ENCODE measurements around the gene SP140. TPM values are rescaled to one million over a fixed set of nuclear protein-coding genes. Genes with fewer than 3 reads are reported as not detected.
"Not testable (repeated sequence)": the region's sequence is repeated elsewhere in the genome, so short reads cannot be mapped to it uniquely, and the experiment has no call there.

Gene SP140
- polyA plus RNA-seq, 4 donors = 0.40 to 1.3 (median 0.75) TPM

- DNase-seq (ENCODE audit: low read depth in 4 of 4, low spot score in 3 of 4) = not testable (repeated sequence)
These were observed 2.7 kb upstream of the SP140 start for GRCh38 chr2:230222829-230223228.

GRCh38 chr2:230224458-230224857 is 1.1 kb upstream of the SP140 start:
- DNase-seq (ENCODE audit: low read depth in 4 of 4, low spot score in 3 of 4) = no peak

DNA sequence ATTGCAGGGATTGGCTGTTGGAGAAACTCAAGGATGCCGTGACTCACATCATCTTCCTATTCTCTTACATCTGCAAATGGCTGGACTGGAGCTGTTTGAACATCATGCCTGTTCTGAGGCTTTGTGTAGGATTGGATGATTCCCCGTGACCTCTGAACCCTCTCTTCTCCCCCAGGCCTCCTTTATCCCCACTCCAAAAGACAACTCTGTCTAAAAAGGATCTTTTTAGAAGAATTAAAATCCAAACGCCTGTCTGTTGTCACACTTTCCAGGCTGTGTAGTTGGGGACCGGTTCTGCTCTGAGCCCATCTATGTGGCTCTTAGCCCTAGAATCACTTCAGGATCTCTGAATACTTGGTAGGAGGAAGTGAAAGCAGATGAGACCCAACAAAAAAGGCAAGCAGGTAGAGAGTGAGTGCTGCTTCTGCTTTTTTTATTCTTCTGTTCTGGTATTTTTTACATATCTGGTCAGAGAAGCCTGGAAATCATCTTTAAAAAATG is 565 bp downstream of the SP140 start:
- no peak for DNase-seq (ENCODE audit: low read depth in 4 of 4, low spot score in 3 of 4)

DNA sequence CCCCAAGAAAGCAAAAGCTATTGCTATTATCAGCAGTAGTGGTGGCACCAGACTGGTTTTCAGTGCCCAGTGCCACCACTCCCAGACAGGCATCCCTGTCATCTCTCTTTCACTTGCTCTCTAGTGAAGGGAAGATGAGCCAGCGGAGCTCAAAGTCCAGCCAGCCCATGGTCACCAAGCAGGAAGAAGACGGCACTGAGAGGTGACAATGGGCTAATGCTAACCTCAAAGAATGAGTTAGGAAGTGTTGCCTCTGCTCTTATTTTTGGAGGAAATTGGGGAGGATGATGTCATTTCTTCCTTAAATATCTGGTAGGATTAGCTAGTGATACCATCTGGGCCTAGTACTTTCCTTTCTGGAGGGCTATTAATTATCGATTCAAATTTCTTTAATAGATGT is 1.7 kb downstream of the SP140 start:
- DNase-seq (ENCODE audit: low read depth in 4 of 4, low spot score in 3 of 4) = no peak

- no peak for DNase-seq (ENCODE audit: low read depth in 4 of 4, low spot score in 3 of 4)
These were observed 4.6 kb downstream of the SP140 start for GRCh38 chr2:230230087-230230486.

DNA sequence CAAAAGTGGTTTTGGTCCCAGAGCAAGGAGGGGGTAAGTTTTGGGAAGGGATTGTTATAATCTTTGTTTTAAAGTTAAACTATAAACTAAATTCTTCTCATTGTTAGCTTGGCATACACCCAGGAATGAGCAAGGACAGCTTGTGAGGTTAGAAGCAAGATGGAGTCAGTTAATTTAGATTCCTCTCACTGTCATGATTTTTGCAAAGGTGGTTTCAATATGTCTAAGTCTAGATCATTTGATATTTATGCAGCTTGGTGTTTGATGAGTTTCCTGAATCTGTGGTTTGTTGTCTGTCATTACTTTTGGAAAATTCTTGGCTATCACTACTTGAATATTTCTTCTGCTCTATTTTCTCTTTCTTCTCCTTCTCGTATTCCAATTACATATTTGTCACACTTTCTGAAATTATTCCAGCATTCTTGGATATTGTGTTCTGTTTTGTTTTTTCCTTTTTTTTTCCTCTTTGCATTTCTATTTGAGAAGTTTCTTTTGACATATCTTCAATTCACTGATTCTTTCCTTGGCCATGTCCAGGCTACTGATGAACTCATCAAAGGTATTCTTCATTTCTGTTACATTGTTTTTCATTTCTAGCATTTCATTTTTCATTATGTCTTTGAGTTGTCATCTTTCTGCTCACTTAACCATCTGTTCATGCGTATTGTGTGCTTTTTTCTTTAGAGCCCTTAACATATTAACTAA is 5.1 kb downstream of the SP140 start:
- DNase-seq (ENCODE audit: low read depth in 4 of 4, low spot score in 3 of 4) = no peak

DNA sequence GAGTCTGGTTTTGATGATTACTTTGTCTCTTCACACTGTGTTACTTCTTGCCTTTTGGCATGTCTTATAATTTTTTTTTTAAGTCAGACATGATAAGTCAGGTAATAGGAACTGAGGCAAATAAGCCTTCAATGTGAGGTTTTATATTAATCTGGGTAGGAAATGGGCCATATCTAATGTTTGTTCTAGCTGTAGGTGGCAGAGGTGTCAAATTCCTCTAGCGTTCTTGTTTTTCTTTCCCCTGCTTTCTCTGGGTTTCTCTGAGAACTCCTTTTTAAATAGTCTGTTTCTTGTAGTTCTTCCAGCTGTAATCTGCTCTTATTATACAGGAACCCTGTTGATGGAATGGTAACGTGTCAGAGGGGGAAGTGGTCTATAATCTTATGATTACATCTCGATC is 5.7 kb downstream of the SP140 start:
- DNase-seq (ENCODE audit: low read depth in 4 of 4, low spot score in 3 of 4) = no peak

DNA sequence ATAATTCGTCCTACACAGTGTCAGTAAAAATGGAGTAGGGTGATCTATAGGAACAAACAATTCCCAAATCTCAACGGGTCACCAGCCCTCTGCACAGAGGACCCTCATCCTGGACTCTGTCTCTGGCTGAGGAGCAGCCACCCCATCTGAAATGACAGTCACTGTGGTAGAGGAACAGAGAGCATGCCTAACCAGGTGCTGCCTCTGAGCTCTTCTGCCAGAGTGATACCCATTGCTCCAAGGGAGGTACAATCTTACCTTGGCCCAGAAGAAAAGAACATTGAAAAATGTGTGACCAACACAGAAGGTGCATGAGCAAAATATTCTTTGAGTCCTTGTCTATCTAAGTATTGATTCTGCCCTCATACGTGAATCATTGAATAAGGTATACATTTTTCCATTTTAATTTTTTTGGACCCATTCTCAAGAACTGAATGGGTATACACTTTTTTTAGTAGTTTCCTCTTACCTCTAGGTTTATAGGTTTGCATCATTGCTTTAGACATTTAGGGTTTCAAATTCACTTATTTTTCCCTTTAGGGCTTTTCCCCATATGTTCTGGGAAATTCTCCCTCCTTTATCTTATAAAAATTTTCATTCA is 8.7 kb downstream of the SP140 start:
- no peak for DNase-seq (ENCODE audit: low read depth in 4 of 4, low spot score in 3 of 4)

- DNase-seq (ENCODE audit: low read depth in 4 of 4, low spot score in 3 of 4) = no peak
These were observed 9.3 kb downstream of the SP140 start for GRCh38 chr2:230234845-230235244.

DNA sequence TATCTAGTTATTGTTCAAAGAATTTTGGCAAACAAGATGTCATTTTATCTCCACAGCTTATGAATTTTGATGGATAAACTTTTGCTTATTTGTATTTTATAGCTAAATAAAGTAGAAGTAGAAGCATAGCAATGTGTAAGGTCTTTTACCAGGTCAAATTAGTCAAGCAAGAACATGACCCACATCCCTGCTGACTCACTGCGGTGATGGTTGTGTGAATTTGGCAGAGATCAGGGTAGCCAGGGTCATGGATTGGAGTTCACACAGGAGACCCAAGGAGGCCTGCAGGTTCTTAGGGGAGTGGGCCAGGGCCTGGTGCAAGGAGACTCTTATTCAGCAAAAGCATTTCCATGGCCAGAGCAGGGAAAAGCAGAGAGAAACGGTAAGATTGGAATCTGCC is 18.7 kb downstream of the SP140 start:
- DNase-seq (ENCODE audit: low read depth in 4 of 4, low spot score in 3 of 4) = no peak

GRCh38 chr2:230246206-230246605 is 20.7 kb downstream of the SP140 start:
- no peak for DNase-seq (ENCODE audit: low read depth in 4 of 4, low spot score in 3 of 4)

DNA sequence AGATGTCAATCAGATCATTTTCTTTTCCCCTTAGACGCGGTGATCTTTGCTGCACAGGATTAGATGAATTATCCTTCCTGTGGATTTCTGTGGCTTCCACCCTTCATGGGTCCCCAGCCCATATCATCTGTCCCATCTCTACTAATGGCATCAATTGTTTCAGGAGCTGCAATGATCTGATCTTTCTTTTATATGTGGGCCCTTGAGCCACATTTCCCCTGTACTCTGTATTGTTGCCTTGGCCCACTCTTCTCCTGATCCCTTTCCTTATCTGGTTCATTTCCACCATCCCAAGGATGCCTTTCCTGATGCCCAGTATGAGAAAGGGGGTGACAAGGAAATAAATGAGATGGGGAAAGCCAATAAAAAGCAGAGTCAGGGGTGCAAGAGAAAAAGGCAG is 24.7 kb downstream of the SP140 start:
- DNase-seq (ENCODE audit: low read depth in 4 of 4, low spot score in 3 of 4) = no peak

GRCh38 chr2:230254152-230254881 is 28.8 kb downstream of the SP140 start:
- DNase-seq (ENCODE audit: low read depth in 4 of 4, low spot score in 3 of 4) = no peak

- DNase-seq (ENCODE audit: low read depth in 4 of 4, low spot score in 3 of 4) = no peak
These were observed 31.3 kb downstream of the SP140 start for GRCh38 chr2:230256733-230257332.

DNA sequence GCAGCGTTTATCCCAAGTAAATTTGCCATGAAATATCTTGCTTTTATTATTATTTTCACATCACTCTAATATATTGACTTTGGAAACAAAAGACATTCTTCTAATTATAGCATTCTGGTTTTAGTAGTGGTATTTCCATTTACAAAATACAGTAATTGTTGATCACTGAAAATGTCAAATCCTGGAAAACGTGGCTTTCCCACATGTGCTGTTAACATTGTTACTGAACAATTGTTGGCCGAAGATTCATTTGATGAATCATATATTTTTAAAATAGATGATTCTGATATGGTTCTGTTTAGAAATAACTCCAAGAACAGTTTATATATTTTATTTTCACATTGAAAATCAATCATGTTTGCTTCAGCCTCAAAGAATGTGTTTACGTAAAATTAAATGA is 32.9 kb downstream of the SP140 start:
- no peak for DNase-seq (ENCODE audit: low read depth in 4 of 4, low spot score in 3 of 4)

DNA sequence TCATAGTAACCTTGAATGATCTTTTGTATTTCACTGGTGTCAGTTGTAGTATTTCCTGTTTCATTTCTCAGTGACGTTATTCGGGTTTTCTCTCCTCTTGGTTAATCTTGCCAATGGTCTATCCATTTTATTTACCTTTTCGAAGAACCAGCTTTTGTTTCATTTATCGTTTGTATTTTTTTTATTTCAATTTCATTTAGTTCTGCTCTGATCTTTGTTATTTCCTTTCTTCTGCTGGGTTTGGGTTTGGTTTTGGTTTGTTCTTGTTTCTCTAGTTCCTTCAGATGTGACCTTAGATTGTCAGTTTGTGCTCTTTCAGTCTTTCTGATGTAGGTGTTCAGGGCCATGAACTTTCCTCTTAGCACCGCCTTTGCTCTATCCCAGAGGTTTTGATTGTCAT is 36.7 kb downstream of the SP140 start:
- no peak for DNase-seq (ENCODE audit: low read depth in 4 of 4, low spot score in 3 of 4)

GRCh38 chr2:230264945-230265344 is 39.4 kb downstream of the SP140 start:
- not testable (repeated sequence) for DNase-seq (ENCODE audit: low read depth in 4 of 4, low spot score in 3 of 4)

DNA sequence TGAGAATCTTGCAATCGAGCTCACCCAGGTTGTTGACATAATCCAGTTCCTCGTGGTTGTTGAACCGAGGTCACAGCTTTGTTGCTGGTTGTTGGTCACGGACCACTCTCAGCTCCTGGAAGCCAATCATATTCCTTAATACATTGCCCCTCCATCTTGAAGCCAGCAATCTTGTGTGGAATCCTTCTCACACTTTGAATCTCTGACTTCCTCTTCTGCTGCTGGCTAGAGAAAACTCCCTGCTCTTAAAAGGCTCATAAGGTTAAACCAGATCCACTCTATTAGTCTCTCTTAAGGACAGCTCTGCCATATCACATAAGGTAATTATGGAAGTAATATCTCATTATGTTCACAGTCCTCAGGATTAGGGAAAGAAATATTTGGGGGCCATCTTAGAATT is 41.1 kb downstream of the SP140 start:
- no peak for DNase-seq (ENCODE audit: low read depth in 4 of 4, low spot score in 3 of 4)

DNA sequence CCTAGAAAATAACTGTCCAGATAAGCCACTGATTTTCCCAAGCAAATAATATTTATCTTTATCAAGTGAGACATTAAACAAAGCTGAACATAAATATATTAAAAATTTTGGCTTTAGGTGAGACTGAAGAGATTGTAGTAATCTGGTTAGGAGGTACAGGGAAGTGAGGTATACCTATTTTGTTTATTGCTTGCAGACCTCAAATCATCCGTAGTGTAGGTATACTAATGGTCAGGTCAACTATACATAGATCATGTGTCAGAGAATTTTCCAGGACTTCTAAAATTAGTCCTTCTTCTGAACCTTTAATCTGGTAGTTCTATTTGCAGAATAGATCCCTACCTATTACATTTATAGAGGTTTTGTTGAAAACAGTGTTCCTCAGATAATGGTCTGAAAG is 41.5 kb downstream of the SP140 start:
- no peak for DNase-seq (ENCODE audit: low read depth in 4 of 4, low spot score in 3 of 4)

- no peak for DNase-seq (ENCODE audit: low read depth in 4 of 4, low spot score in 3 of 4)
These were observed 42.0 kb downstream of the SP140 start for GRCh38 chr2:230267556-230267955.

- DNase-seq (ENCODE audit: low read depth in 4 of 4, low spot score in 3 of 4) = no peak
These were observed 43.2 kb downstream of the SP140 start for GRCh38 chr2:230268606-230269243.

Data from left renal pelvis (tissue), 4 donors.